ENCODE results near the gene SYNPR.

The SYNPR gene

GRCh38 chr3:63474828-63475518, 196.9 kb downstream of the SYNPR start:
- no peak for DNase-seq

GRCh38 chr3:63477494-63478129, 199.5 kb downstream of the SYNPR start:
- DNase-seq, result no peak

- DNase-seq, result peak; percentile 3
These were observed 201.0 kb downstream of the SYNPR start for GRCh38 chr3:63478990-63479660.

GRCh38 chr3:63479661-63480035, 201.5 kb downstream of the SYNPR start:
- DNase-seq, result no peak

DNA sequence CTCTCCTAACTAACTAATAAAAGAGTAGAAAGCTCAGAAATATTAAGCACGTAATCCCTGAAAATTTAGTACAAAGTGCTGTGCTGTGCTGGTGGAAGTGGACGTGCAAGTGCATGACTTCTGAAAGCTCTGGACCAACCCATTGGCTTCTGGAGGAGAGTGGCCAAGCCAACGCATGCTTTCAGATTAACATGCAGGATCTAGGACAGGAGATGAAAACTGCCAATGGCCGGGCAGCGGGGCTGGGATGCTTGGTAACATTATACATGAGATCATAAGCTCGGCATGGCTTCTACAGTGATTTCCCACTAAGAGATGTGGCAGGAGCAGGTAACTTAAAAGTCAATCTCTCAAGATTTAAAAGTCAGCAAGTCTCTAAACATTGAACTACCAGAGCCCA, 203.5 kb downstream of the SYNPR start:
- no peak for DNase-seq

- DNase-seq, result no peak
These were observed 204.2 kb downstream of the SYNPR start for GRCh38 chr3:63482341-63482740.

GRCh38 chr3:63492464-63492863, 214.4 kb downstream of the SYNPR start:
- DNase-seq, result no peak

- DNase-seq, result no peak
These were observed 215.0 kb downstream of the SYNPR start for GRCh38 chr3:63493101-63493500.

DNA sequence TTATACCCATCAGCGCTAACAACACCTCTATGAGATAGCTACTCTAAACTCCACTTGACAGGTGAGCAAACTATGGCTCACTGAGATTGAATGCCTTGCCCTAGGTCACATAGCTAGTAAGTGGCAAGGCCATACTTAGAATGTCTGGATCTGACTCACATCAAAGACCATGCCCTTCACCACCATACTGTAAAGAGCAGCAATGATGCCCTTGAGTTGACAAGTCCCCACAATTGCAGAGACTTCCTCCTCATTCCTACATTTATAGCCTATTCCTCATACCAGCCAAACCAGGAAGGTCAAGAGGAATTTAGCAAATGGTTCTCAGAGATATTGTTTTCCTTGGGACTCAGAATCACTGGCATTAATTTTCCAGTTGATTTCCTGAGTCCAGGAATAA, 216.5 kb downstream of the SYNPR start:
- no peak for DNase-seq

- DNase-seq, result no peak
These were observed 219.5 kb downstream of the SYNPR start for GRCh38 chr3:63497641-63498040.

DNA sequence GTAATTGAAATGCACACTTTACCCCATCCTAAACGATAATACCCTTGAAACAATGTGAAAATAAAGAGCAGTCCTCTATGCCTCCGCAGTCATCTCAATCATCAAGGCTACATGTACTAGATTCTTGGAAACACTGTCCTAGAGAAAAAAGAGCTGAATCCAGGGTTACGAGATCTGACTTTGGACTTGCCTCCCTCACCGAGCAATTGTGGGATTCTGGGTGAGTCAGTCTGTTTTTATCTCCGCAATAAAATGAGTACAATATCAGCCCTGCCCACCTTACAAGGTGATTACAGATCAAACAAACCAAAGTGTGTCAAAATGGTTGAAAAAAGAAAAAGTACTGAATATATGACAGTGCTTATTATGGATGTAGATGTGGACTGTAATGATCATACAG, 222.1 kb downstream of the SYNPR start:
- no peak for DNase-seq

DNA sequence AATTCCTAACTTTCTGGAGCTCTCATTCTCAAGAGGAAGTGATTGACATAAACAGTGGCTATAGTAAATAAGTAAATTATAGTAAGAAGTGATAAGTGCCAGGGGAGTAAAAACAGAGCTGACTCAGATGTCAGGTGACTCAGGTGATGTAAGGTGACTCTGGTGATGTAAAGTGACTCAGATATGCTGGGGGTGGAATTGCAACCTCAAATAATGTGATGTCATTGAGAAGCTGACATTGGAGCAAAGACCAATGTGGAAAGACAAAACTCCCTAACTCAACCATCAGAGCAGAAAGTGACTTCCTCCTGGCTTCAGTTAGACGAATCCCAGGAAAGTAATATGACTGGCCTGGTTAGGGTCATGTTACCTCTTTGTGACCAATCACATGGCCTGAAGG, 230.2 kb downstream of the SYNPR start:
- no peak for DNase-seq

DNA sequence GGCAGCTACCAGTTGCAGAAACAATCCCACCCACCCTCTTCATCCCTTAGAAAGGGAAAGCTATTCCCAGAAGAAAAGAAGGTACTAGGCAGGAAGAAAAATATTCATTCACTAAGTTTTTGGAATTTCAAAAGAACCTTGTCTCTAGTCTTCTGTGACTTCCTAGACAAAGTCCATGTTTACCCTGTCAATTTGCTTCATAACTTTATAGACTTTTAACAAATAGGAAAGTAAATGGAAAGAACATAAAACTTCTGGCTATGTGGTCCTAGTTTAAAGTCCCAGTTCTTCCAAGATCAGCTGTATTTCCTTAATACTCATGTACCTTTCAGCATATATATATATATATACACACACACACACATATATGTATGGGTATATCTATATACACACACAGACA, 230.7 kb downstream of the SYNPR start:
- no peak for DNase-seq

- no peak for DNase-seq
These were observed 235.7 kb downstream of the SYNPR start for GRCh38 chr3:63513791-63514190.

DNA sequence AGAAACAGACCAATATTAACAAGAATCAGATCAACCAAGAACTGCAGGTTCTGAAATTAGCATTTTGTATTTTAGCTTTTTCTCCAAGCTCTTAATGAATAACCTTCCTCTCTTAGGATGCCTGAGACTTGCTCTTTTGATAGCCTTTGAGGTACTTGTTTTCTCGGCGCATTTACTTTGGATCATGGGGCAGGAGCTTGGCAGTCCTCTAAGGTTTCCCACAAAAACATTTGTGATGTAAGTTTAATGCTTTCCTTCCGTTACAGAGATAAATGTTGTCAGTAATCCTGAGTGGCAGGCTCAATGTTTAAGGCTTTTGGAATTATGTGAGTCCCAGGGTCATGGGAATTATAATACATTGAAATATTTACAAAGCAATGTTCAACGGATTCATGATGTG, 236.6 kb downstream of the SYNPR start:
- no peak for DNase-seq

GRCh38 chr3:63519426-63519825, 241.3 kb downstream of the SYNPR start:
- DNase-seq, result no peak

DNA sequence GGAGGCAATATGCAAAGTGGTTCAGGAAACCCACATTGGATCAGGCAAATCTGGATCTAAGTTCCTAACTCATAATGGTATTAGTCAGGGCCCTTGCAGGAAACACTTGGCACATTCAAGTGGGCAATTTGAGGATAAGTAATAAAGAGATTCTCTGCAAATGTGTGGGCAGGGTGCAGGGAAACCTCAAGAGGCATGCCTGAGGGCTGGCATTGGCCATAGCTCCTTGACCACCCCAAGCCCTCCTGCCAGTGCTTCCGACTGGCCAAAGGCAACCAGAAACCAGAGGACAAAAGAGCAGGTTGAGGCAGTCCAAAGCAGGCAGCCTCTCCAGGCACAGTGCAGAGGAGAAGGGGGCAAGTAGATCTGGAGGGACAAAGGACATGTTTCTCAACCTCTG, 243.5 kb downstream of the SYNPR start:
- DNase-seq, result no peak

GRCh38 chr3:63523100-63523499, 245.0 kb downstream of the SYNPR start:
- DNase-seq, result no peak

DNA sequence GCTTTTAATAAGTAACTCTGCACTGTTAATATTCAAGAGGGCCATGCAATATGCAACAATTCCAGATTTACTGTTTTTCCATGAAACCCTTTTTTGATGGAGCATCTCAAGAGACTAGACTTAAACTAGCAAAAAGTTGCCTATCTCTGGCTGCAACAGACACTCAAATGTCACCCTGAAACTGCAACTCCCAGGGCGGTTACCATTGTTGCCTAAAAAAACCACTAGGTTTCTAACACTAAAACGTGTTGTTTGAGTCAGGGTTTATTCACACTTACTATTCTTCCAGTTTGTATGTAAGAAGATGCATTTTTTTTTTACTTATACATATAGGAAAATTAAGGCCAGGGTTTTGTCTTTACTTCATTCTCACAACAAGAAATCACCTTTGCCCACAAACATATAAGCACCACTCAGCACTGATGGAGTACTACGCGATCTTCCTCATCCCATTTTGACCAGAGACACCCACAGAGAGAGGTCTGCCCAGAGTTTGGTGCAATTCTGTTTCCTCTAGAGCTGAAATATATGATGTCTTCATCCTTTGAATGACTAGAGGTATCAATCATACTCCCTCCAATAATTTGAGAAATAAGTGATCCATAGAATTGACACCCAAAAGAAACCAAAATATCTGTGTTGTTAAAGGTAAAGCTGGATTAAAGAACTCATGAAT, 250.4 kb downstream of the SYNPR start:
- DNase-seq, result no peak

DNA sequence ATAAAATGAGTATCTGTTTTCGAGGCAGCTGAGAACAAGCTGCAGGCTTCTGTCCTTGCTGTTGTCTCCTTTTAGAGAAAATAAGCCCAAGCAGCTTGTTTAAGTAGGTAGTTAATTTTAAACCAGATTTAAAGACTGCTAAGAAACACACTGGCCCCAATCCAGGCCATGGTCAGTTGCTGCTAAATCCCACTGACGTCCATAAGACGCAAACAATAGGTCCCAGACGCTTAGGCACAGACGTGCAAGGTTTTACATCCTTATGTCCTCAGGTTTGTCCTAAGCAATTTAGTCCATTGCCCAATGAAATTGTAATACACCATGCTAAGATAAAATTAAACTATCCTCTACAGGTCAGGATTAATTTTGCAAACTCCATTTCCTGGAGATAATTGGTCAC, 254.4 kb downstream of the SYNPR start:
- DNase-seq, result no peak

DNA sequence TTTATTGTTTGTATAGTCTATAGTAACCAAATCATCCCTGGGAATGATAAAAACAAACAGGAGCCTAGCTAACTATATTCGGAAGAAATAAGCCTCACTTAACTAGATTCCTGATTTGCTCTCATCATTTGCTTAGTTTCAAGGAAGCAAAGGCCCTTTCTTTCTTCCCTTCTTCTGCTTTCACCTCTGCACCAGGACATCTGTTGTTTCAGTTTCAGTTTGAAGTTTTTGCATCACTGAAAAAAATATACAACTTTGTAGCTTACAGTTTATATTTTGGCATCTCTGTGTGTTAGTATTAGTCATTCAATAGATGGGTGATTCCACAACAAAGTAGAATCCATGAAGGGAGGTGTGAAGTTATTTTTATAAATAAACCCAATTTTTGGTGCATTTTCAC, 260.8 kb downstream of the SYNPR start:
- no peak for DNase-seq

GRCh38 chr3:63555767-63556166, 277.7 kb downstream of the SYNPR start:
- no peak for DNase-seq

DNA sequence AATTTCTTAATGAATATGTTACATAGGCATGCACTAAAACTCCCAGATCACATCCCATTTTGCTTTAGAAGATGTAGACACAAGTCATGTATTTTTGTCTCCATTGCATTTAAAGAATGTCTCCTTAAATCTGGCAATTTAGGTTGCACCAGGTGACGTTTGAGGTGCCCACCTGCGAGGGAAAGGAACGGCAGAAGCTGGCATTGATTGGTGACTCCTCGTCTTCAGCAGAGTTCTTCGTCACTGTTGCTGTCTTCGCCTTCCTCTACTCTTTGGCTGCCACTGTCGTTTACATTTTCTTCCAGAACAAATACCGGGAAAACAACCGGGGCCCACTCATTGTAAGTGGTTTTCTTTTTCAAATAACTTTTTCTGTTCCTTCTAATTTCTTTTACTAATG, 278.3 kb downstream of the SYNPR start:
- no peak for DNase-seq

Data from right kidney (tissue), 1 donor.